Activated CD4-positive, alpha-beta T cell treated with anti-CD3 and anti-CD28 coated beads for 48 hours (primary cell): ENCODE results near the gene PTH1R.

ENCODE experiments used
- DNase-seq: peaks from one replicate; pipeline ENCODE4 v3.0.0-alpha.2; 2020

PTH1R gene

DNA sequence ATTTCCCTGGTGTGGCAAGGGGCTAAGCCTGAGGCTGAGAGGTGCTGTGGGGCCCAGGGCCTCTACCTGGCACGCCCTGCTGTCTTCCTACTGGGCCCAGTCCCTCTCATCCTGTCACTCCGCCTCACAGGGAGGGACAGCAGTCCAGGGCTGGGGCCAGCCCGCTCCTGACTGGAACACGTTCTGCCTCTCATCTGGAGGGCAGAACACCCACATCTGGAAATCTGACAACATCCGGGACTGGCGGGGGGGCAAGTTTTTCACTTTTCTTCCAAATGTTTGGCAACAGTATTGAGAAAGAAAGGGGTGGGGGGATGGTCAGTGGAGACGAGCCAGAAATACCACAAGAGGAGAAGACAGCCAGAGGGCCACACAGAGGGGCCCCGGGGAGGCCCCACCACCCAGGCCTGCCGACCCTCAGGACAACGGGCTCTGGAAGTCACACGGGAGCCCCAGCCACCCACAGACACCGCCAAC is 12.5 kb upstream of the PTH1R start:
- DNase-seq, result no peak

DNA sequence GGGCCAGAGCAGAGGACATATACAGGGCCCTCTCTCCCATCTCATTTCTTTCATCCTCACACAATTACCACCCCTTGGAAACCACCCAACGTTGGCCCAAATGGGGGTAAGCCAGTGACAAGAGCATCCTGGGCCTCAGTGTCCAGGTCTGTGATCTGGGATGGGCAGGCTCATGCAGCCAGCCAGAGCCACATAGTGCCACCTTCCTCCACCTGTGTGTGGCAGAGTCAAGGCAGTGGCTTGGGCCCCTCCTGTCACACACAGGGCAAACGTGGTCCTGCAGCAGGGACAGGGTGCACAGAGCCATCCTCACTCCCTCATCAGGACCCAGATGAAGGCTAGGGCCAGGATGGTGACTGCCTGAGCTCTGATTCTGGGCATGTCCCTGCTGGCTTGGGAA is 12.0 kb upstream of the PTH1R start:
- DNase-seq, result no peak

DNA sequence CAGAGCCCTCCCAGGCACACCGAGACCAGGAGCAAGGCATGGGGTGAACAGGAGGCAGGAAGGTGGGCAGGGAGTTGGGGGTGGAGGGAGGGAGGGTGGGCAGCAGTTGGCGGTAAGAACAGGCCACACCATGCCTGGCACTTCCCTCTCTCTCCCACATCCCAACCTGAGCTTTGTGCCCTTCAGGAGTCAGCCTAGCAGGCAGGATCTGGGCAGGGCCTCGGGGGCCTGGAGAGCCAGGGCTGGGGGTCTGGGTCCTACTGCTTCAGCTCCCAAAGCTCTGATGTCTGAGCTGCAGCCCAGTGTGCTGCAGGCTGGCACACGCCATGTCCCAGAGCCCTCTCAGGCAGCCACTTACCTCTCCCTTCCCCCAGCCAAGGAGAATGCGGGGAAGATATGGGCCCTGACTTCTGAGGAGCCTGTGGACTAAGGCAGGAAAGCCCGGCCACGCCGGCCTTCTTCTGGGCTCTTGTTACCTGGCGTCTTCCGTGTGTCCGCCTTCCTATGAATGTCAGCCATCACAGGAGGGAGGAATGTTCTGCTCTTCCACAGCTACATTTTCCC is 11.4 kb upstream of the PTH1R start:
- DNase-seq, result no peak

DNA sequence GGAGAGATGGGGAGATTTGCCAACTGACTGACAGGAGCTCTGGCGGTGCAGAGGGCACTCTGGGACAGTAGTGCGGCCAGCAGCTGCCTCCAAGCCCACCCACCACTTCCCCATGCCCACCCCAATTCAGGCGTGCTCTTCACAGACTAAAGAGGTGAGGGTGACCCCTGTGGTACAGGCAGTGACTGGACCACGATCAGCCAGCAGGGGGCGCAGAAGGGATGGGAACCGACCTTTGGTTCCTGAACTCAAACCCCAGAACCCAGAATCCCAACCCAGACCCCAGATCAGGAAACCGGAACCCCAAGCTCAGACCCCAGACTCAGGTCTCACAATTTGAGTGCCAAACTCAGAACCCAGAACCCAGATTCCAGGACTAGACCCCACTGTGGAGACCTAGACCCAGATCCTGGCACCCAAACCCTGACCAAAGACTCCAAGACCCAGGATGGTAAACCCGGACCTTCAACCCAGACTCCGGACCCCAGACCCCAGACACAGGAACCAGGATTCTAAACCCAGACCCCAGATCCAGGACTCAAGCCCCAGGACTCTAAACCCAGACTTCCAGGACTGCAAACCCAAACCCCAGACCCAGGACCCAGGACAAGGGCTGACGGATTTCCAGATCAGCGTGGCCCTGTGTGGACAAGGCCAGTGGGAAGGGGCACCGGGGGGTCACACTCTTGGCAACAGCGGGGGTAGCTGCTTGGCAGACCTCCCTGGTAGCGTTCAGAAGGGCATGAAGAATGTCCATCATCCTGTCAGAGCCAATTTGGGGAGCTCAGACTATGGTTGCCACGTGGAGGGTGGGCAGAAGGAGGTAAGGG is 10.6 kb upstream of the PTH1R start:
- DNase-seq, result peak; percentile 88

DNA sequence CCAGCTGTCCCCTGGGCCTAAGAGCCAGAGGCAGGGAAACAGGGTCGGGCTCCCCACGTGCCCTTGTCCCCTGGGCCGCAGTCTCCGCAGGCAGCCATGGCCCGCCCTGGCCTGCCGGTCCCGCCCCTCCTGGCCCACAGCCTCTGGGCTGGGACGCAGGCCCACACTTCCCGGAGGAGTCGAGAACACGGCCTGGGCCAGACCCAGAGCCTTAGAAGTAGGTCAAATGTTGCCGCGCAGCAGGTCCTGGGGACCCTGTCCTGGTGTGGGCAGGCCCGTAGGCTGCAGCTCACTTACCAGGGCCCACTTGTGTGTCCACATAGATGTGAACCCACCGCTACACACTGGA is 10.0 kb upstream of the PTH1R start:
- DNase-seq, result no peak

DNA sequence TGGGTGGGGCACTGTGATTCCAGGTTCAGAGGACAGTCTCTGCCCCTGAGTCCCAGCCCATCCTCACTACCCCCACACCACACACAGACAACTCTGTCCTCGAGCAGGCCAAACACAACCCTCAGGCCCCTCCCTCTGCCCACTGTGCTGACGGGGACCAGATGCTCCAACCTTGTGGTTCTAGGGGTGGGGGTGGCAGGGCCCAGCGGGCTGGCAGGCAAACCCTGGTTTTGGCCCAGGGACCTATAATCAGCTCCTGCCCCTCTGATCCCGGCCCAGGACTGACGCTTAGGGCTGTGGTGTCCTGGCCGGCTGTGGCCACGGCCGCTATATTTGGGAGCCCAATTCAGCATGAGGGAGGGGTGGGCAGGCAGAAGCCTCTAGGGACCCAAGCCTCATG is 9.2 kb upstream of the PTH1R start:
- no peak for DNase-seq

DNA sequence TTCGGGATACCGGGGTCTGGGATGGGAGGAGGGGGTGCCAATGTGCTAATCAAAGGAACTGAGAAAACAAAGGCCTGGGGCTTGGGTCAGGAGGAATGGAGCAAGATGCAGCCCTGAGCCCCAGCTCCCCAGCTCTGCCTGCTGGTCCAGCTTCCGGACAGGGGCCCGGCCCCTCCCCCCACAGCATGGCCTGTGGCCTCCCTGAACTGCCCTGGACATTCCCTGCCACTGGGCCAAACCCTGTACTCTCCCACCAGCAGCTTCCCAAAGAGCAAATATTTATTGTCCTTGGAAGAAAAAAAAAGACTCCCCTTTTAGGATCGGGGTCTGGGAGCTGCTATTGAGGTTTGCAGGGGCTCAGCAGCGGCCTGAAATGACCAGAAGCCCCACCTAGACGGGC is 8.6 kb upstream of the PTH1R start:
- no peak for DNase-seq

DNA sequence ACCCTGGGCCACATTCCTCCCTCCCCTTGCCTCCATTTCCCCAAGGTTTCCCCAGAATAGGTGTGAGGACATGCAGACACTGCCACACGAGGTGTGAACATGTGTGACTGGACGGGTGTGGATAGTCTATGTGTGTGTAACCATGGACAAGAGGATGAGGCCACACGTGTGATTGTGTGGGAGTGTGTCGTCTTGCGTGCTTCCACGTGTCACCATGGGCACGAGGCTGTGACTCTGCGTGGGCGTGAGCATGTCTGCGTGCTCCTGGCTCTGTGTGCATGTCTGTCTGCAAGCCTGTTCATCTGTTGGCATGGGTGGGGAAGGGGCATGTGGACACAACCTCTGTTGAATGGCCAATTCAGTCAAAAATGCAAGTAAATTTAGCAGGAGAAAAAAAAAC is 8.1 kb upstream of the PTH1R start:
- no peak for DNase-seq

DNA sequence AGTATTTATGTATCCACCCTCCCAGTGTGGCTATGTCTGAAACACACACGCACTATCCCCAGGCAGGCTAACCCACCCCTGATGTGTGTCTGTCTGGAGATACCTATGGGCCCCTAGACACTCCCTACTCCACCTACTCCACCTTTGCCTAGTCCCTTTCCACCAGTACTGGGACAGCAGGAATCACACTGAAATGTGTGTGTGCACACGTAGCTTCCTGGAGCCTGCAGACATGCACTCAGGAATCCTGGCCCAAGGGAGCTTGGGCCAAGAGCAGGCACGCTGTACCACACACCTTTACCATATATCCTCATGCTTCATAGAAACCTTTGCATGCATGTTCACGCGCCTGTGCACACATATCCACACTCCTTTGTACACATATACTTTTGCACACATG is 6.9 kb upstream of the PTH1R start:
- no peak for DNase-seq

DNA sequence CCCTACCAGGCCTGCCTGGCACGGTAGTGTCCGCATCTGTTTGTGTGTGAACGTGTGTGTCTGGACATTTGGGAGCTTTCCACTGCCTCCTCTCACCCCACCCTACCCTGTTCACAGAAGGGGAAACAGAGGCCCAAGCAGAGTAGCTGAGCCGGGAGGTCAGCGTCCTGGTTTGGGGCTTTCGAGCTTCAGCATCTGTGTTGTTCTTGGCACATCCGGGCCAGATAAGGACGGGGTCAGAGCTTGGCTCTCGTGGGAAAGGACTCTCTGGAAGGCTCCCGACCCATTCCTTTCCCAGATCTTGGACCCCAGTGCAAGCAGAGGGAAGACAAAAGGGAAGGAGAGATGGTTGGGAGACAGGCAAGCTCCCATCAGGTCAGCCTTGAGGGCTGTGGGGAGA is 6.3 kb upstream of the PTH1R start:
- DNase-seq, result no peak

DNA sequence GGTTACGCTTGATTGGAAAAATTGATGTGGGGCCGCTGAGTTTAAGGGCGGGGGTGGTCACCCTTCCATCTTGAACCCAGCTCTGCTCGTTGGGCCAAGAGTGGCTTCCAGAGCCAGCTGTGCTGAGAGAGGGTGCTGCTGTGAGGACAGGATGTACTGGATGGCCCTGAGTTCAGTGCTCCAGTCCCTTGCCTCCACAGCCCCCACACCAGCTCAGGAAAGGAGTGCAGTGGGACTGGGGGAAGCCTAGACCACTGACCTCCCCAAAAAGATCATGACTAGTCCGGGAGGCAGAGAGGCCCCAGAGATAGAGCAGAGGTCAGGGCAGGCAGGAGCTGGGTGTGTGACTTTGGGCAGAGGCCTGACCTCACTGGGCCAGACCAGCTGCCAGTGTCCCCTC is 4.0 kb upstream of the PTH1R start:
- DNase-seq, result no peak

DNA sequence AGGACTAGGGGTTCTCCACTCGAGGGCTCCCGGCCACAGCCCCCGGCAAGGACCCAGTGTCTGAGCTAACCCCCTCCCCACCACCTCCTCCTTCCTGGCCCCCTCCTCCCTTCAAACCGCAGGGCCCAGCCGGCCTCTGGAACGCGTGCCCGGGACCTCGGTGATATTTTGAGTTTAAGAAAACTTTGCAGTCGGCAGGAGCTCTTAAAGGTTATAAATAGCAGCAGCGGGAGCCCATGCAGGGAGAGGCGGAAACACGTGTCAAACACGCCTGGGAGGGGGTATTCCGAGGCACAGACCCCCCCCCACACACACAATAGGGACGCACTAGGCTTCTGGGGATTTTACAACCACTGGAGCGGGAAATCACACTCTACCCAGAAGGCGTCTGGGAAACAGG is 3.1 kb upstream of the PTH1R start:
- no peak for DNase-seq

DNA sequence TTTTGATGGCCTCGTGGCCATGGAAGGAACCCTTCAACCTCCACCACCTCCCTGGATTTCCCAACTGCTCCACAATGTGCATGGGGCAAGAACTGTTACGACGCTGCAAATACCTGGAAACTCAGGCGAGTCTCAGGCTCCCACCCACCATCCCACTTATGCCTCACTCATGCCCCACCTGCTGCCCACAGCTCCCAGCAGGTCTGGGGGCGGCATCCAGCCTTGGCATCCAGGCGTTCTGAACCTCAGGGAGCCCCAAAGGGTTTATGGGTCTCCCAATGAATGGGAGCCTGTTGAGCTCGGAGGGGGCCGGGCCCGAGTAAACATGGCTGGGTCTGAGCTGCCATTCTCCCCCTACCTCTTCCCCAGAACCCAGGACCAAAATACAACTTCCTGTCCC is 2.0 kb upstream of the PTH1R start:
- no peak for DNase-seq

DNA sequence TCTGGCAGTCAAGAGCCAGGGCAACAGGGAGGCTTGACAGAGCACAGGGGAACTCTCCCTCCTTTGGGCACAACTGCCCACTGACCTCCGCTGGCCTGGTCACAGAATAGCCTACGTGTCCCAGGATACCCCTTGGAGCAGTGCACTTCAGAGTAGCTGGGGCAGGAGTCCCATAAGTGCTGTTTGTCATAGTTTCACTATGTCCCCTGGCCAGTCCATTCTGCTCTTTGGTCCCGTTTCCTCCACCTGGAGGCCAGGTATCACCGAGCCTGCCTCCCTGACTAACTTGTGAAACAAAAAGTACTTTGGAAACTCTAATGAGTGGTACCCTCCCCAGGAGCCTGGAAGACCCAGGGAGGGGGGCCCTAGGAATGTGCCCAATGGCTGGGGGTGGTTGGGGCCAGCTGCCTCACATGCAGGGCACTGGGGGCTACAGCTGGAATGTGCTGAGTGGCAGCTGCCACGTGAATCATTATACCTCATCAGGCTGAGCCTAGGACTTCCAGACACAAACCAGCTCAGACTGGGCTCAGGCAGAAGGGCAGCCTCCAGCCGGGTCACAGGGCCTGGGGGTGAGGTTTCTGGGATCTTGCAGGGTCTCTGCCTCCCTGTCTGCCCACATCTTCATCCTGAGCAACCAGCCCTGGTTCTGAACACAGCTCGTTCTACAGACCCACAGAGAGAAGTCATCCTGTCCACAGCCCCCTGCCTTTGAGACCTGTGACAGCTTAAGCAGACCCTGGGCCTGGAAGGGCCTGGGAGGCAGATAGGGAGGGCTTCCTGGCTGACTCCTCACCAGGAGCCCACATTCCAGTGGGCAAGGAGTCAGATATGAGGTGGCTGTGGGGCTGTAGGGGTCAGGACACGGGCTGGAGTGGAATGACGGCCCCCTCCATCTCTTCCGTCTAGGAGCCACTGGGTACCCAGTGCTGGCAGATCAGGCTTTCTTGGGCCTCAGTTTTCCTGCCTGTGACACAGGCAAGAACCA is 914 bp upstream of the PTH1R start:
- no peak for DNase-seq

DNA sequence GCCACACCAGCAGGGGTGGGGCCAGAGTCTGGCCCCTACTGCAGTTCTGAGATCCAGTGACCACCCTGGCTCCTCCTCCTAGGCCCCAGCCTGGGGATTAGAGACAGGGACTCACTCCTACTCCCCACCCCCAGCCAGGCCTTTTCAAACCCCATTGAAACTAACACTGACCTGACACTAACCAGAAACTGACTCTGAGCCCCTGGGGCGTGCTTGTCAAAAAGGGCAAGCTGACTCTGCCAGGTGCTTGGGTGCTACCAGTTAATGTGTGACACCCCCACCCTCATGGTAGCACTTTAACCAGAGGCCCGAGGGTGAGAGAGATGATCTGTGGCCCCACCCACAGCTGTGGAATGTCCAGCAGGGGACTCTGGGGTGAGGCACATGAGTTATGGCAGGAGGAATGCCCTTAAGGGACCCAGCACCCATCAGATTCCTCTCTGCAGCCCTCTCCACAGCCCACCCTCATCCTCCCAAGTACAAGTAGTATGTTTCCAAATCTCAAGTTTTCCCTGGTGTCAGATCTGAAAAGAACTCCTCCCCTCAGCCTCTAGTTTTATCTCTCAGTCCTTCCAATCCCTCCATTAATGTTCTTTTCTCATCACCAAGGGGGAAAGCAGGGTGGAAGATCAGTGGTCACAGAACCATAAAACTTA is 1.4 kb downstream of the PTH1R start:
- no peak for DNase-seq

DNA sequence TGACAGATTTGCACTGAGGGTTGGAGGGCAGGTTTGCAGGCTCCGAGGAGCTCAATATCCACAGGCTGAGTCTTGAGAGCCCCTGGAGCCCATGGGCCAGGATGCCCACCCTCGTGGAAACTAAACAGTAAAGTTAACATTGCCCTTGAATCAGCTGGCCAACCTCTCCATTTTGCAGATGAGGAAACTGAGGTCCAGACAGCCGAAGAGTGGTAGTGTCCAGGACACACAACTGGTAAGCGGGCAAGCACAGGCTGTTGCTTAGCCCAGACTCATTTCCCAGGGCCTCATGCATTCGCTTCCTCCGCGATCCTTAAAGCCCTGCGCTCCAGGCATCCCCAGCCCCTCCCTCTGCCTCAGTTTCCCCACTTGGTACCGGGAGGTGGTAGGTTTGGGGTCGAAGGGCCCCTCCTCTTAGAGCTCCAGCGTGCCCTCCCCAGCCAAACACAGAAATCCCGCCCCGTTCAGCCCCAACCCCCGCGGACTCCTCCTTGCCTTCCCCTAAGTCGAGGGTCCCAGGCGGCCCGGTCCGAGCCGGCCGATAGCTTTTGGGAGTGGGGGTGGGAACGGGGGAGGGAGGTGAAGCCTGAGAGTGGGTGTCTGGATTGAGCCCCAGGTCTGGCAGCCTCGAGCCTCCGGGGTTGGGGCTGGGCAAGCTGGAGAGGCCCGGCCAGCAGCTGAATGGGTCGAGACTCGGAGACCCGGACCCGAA is 3.5 kb downstream of the PTH1R start:
- no peak for DNase-seq

DNA sequence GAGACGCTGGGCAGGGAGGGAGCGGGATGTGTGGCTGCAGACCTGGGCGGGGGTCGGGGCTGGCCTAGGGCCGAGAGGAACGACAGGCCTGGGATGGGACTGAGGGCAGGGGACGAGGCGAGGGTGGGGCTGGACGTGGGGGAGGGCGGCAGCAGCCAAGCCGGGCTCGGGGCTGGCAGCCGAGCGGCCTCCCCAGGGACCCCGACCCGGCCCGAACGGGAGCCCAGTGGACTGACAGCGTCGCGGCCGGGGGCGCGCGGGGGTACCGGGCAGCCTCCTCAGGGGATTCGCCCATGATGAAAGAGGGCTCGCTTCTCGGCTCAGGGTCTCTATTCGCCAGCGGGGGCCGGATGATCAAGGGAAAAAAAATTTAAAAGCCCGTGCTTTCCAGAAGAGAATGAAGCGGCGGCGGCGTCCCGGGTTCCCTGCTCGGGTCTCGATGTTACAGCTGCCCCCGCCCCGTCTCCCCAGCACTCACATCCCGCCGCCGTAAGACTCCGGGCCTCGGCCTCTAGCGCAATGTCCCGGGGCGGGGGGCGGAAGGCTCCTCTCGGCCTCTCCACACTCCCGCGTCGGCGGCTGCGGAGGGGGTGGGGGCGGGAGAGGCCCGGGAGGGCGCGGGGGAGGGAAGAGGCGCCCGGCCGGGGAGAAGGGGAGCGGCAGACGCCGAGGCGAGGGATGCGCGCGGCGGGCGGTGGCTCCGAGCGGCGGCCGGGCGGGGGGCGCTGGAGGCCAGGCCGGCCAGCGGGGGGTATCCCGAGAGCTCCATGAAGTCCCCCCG is 4.3 kb downstream of the PTH1R start:
- DNase-seq, result peak; percentile 33

DNA sequence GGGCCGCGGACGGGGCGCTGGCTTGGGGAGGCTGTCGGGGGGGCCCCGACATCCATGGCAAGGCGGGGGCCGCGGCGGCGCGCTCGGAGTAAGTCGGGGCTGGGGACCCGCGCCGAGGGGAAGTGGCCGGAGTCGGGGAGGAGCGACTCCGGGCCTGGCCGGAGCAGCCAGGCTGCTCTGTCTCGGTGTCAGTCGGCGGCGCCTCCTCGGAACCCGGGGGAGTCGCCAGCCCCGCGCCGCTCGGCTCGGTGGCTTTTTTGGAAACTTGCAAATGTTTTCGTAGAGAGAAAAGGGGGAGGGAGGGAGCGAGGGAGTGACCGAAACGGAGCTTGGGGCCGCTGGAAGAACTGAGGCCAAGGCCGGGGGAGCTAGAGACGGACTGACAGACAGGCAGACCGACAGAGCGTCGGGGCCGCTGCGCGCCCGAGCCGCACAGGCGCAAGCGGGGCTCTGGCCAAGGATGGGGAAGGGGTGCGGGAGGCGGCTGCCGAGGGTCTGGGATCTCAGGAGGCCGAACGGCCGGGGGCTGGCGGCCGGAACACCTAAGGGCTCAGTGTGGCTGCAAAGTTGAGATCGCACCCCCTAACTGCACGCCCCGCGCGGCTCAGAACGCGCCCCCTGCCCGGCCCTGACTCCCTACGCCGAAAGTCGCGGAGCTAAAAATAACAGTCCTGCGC is 5.0 kb downstream of the PTH1R start:
- DNase-seq, result no peak

DNA sequence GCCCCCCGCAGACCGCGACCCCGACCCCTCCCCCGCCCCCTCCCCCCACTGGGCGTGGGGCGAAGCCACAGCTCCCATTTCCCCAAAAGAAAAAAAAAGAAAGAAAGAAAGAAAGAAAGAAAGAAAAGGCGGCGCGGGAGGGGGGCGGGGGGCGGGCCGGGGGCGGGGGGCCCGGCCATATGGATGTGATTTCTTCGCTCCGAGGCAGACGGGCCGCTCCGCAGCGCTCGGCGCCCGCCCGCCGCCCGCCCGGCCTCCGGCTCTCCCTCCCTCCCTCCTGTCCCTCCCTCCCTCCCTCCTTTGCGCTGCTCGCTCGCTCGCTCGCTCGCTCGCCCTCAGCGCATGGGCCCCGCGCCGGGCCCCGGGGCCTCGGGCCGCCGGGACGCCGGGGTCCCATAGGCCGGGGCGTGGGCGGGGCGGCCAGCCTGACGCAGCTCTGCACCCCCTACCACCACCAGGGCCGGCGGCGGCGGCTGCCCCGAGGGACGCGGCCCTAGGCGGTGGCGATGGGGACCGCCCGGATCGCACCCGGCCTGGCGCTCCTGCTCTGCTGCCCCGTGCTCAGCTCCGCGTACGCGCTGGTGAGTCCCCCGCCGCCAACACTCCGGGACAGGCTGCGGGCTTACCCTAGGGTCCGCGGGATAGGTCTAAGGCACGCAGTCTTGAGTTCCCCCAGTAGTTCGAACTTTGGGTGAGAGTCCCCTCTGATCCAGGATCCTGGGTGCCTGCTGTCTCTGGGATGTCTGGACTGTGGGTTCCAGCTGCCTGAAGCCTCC is 5.7 kb downstream of the PTH1R start:
- DNase-seq, result peak; percentile 23

DNA sequence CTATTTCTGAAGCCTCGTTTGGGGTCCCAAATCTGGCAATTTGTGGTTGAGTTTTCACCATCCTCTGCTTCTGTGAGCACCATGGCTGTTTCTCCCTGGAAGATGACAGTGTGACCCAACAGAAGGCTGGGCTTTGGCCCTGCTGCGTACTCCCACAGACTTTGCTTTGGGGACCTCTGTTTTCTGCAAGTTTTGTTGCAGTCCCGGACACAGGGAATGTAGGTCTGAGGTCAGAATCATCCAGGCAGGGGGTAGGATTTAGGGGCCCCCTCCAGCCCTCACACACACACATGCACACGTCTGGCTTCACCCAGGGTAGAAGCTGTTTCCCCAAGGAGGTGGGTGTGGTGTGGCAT is 6.3 kb downstream of the PTH1R start:
- no peak for DNase-seq
